ENCODE results near the gene TSPYL6.

DNA sequence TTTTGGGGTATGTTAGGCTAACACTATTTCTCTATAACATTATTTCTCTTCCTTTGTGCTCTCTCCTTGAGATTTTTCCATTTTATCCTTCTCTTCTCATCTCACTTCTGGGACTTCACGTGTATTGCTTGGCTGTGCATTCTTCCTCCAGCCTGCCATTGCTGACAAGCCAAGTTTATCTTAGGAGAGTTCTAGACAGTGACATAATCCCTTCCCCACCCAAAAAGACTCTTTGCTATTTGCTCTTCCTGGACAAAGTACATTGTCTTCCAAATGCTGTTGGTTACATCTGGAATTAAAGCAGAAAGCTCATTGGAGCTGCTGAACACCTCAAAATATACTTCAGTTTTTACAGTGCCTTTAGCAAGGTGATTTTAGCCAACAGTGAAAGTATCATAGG lies 8.9 kb downstream of the TSPYL6 start:
- TF ChIP-seq, protein P1, sequence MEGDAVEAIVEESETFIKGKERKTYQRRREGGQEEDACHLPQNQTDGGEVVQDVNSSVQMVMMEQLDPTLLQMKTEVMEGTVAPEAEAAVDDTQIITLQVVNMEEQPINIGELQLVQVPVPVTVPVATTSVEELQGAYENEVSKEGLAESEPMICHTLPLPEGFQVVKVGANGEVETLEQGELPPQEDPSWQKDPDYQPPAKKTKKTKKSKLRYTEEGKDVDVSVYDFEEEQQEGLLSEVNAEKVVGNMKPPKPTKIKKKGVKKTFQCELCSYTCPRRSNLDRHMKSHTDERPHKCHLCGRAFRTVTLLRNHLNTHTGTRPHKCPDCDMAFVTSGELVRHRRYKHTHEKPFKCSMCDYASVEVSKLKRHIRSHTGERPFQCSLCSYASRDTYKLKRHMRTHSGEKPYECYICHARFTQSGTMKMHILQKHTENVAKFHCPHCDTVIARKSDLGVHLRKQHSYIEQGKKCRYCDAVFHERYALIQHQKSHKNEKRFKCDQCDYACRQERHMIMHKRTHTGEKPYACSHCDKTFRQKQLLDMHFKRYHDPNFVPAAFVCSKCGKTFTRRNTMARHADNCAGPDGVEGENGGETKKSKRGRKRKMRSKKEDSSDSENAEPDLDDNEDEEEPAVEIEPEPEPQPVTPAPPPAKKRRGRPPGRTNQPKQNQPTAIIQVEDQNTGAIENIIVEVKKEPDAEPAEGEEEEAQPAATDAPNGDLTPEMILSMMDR (IDR thresholded peaks at IDR 0.05; ENCODE audit: extremely low read depth in 1 of 2, insufficient read depth in 1 of 2, low read depth in 1 of 2, low read length in 2 of 2) = no peak
- TF ChIP-seq MYC (IDR thresholded peaks at IDR 0.05; ENCODE audit: low read depth, low read length) = no peak
- TF ChIP-seq EZH2 (IDR thresholded peaks at IDR 0.05; ENCODE audit: borderline replicate concordance, low read depth, low read length, severe bottlenecking) = no peak
- TF ChIP-seq POLR2A (IDR thresholded peaks at IDR 0.05; ENCODE audit: low read depth, low read length) = no peak
- TF ChIP-seq, protein P2, sequence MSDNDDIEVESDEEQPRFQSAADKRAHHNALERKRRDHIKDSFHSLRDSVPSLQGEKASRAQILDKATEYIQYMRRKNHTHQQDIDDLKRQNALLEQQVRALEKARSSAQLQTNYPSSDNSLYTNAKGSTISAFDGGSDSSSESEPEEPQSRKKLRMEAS (IDR thresholded peaks at IDR 0.05; ENCODE audit: insufficient read depth, insufficient read length) = no peak
- no peak for TF ChIP-seq POLR2AphosphoS5 (IDR thresholded peaks at IDR 0.05; ENCODE audit: insufficient read depth, low read depth, low read length)
